HepG2 (cell line): ENCODE data around the gene LNPK. TPM values are rescaled to one million over a fixed set of nuclear protein-coding genes. Genes with fewer than 3 reads are reported as not detected.
"Not testable (repeated sequence)": the region's sequence is repeated elsewhere in the genome, so short reads cannot be mapped to it uniquely, and the experiment has no call there.

ENCODE experiments used
- CREM ChIP-seq, 2 experiments: sonication (generic) in 1 of 2; formaldehyde crosslinking in 1 of 2; IDR thresholded peaks; 2 replicates each; pipeline versions ENCODE4 v1.4.0 to v1.6.1; 2016 to 2020; ENCODE audit warnings: antibody characterized with exemption in 1 of 2, mild to moderate bottlenecking in 1 of 2, missing genetic modification reagents in 1 of 2
- ELF4 ChIP-seq: sonication (generic); formaldehyde crosslinking; IDR thresholded peaks from 2 replicates; pipeline ENCODE4 v1.5.0; 2020; ENCODE audit warnings: missing genetic modification reagents, mild to moderate bottlenecking, moderate library complexity, borderline replicate concordance
- ERF ChIP-seq: IDR thresholded peaks from 2 replicates; pipeline ENCODE4 v1.6.1; 2018; ENCODE audit warnings: missing biosample characterization, missing genetic modification reagents
- KIAA2018 ChIP-seq: sonication (generic); formaldehyde crosslinking; IDR thresholded peaks from 2 replicates; pipeline ENCODE4 v1.5.0; 2020; ENCODE audit warnings: mild to moderate bottlenecking, missing genetic modification reagents, borderline replicate concordance
- MIXL1 ChIP-seq: IDR thresholded peaks from 2 replicates; pipeline ENCODE4 v1.6.1; 2016
- NFIC ChIP-seq: IDR thresholded peaks from 2 replicates; pipeline ENCODE4 v1.6.1; 2012; ENCODE audit warnings: mild to moderate bottlenecking, low read length, inconsistent platforms
- RFXAP ChIP-seq: sonication (generic); formaldehyde crosslinking; IDR thresholded peaks from 2 replicates; pipeline ENCODE4 v1.4.0; 2020; ENCODE audit warnings: missing genetic modification reagents, borderline replicate concordance
- ZBTB34 ChIP-seq: sonication (generic); formaldehyde crosslinking; IDR thresholded peaks from 2 replicates; pipeline ENCODE4 v1.8.0; 2022; ENCODE audit warnings: mild to moderate bottlenecking, missing genetic modification reagents
- ZBTB38 ChIP-seq: sonication (generic); formaldehyde crosslinking; IDR thresholded peaks from 2 replicates; pipeline ENCODE4 v1.5.1; 2020; ENCODE audit warnings: mild to moderate bottlenecking, missing genetic modification reagents
- ZFX ChIP-seq: sonication (generic); formaldehyde crosslinking; IDR thresholded peaks from 2 replicates; pipeline ENCODE4 v1.4.0; 2020; ENCODE audit warnings: mild to moderate bottlenecking, low read depth, missing genetic modification reagents, moderate library complexity
- ZKSCAN1 ChIP-seq: fragments of 150-350 bp; IDR thresholded peaks from 2 replicates; pipeline ENCODE4 v1.6.1; 2014; ENCODE audit warnings: low read length
- ZNF501 ChIP-seq: sonication (generic); formaldehyde crosslinking; IDR thresholded peaks from 2 replicates; pipeline ENCODE4 v1.5.1; 2020; ENCODE audit warnings: mild to moderate bottlenecking, moderate library complexity, missing genetic modification reagents
- polyA plus RNA-seq, 8 experiments: library from polyadenylated mRNA; depleted of rRNA in 3 of 8; stranded (reverse) in 7 of 8; unstranded in 1 of 8; fragments of >200 nt; fragmentation: Illumina TruSeq in 4 of 8; extraction: Trizol in 4 of 8; gene quantifications; 2 replicates each; pipeline versions ENCODE4 v1.2.1 to v1.2.3, GENCODE V29; 2011 to 2016; ENCODE audit warnings: low read depth in 4 of 8, missing spikeins in 1 of 8, mixed read lengths in 1 of 8; ENCODE audit not compliant: insufficient read depth in 1 of 8
- total RNA-seq, 5 experiments: library from RNA; depleted of rRNA; stranded (reverse); fragments of >200 nt; fragmentation: Illumina TruSeq; extraction: Trizol; gene quantifications; 2 replicates each; pipeline ENCODE4 v1.2.3, GENCODE V29; 2016; ENCODE audit warnings: low read depth in 1 of 5
- TF ChIP-seq, protein P1 (sequence below): sonication (generic); formaldehyde crosslinking; IDR thresholded peaks from 2 replicates; pipeline ENCODE4 v1.5.1; 2020; ENCODE audit warnings: mild to moderate bottlenecking, moderate library complexity, missing genetic modification reagents

LNPK gene
- total and polyA plus RNA-seq, 2 of the 13 experiments (the other 11 are each of a cell fraction or from before 2014, with no cell fraction given) = 25.4 to 26.1 TPM

GRCh38 chr2:175913849-175914743, 88.0 kb downstream of the LNPK start (continued):
- peak; percentile 98; the same call in 1 of the 2 replicates for TF ChIP-seq KIAA2018 (CRISPR knock-in tag)
- peak; percentile 69; the same call in 1 of the 2 replicates for TF ChIP-seq ELF4 (CRISPR knock-in tag)
- peak; percentile 73; the same call in 1 of the 2 replicates for TF ChIP-seq ZBTB34
- TF ChIP-seq, protein P1, sequence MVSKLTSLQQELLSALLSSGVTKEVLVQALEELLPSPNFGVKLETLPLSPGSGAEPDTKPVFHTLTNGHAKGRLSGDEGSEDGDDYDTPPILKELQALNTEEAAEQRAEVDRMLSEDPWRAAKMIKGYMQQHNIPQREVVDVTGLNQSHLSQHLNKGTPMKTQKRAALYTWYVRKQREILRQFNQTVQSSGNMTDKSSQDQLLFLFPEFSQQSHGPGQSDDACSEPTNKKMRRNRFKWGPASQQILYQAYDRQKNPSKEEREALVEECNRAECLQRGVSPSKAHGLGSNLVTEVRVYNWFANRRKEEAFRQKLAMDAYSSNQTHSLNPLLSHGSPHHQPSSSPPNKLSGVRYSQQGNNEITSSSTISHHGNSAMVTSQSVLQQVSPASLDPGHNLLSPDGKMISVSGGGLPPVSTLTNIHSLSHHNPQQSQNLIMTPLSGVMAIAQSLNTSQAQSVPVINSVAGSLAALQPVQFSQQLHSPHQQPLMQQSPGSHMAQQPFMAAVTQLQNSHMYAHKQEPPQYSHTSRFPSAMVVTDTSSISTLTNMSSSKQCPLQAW (CRISPR knock-in tag) = peak; percentile 11; the same call in 1 of the 2 replicates
- peak; percentile 24; the same call in 1 of the 2 replicates for TF ChIP-seq RFXAP (CRISPR knock-in tag)
- peak; percentile 46 for TF ChIP-seq ZBTB38 (CRISPR knock-in tag)
- TF ChIP-seq ZNF501 (CRISPR knock-in tag) = peak; percentile 78
- peak; percentile 63; the same call in 1 of the 2 replicates for TF ChIP-seq MIXL1 (CRISPR knock-in tag)
- TF ChIP-seq ERF (CRISPR knock-in tag) = peak; percentile 69; the same call in 1 of the 2 replicates
- peak; percentile 74 for TF ChIP-seq ZKSCAN1
- 0 out of 2 replicates have a peak, but pooled peaks have one; percentile 45 for TF ChIP-seq NFIC
- peak; percentile 29; the same call in 1 of the 2 replicates for TF ChIP-seq CREM (IDR thresholded peaks at IDR 0.05)
- not testable (repeated sequence) for TF ChIP-seq CREM (CRISPR knock-in tag; IDR thresholded peaks at IDR 0.05)
- TF ChIP-seq ZFX (CRISPR knock-in tag) = peak; percentile 39; the same call in 1 of the 2 replicates
